Chondrocyte (in vitro differentiated cells): ENCODE data around the gene PACS2. TPM values are rescaled to one million over a fixed set of nuclear protein-coding genes. Genes with fewer than 3 reads are reported as not detected.

Experiments used
- DNase-seq: peaks from one replicate; pipeline ENCODE4 v3.0.0; 2021; ENCODE audit warnings: mixed read lengths, low spot score
- H3K27ac Mint-ChIP-seq: one replicate; pipeline ENCODE4 v1.8.0; 2021; ENCODE audit warnings: mild to moderate bottlenecking, moderate library complexity, mixed read lengths; ENCODE audit not compliant: unreplicated experiment
- H3K27me3 Mint-ChIP-seq: 2 replicates; pipeline ENCODE4 v1.8.0; 2021; ENCODE audit warnings: low read depth, mixed read lengths
- H3K36me3 Mint-ChIP-seq: 2 replicates; pipeline ENCODE4 v1.8.0; 2021; ENCODE audit warnings: low read depth, mixed read lengths
- H3K4me1 Mint-ChIP-seq: 2 replicates; pipeline ENCODE4 v1.8.0; 2021; ENCODE audit warnings: low read depth, mild to moderate bottlenecking, mixed read lengths
- H3K4me3 Mint-ChIP-seq: one replicate; pipeline ENCODE4 v1.8.0; 2021; ENCODE audit warnings: mild to moderate bottlenecking, moderate library complexity, mixed read lengths; ENCODE audit not compliant: unreplicated experiment
- H3K9me3 Mint-ChIP-seq: 2 replicates; pipeline ENCODE4 v1.8.0; 2021; ENCODE audit warnings: low read depth, mixed read lengths
- CTCF ChIP-seq: fragments of 200-600 bp; sonication (generic); IDR thresholded peaks from 2 replicates; pipeline ENCODE4 v1.5.0; 2021; ENCODE audit warnings: antibody characterized with exemption, mild to moderate bottlenecking, moderate library complexity
- total RNA-seq: library from RNA; stranded (reverse); gene quantifications from 3 replicates; pipeline ENCODE4 v1.2.1, GENCODE V29; 2021

Gene PACS2
- total RNA-seq, 1 donor from 2014 or later: 82.6 TPM

GRCh38 chr14:105414456-105415371, 100.2 kb downstream of the PACS2 start:
- no peak for DNase-seq
- H3K36me3 Mint-ChIP-seq: no peaks in the 10 kb centered on the region

GRCh38 chr14:105415481-105416428, 101.2 kb downstream of the PACS2 start:
- Mint-ChIP-seq H3K27ac (no peak overlapping the region), H3K4me1 (peaks cover 22% of the 10 kb centered on the region), H3K36me3 (no peaks in the 10 kb centered on the region), H3K9me3 (no peaks in the 10 kb centered on the region), H3K4me3 (peak overlapping the region; percentile 62), H3K27me3 (no peaks in the 10 kb centered on the region)
- TF ChIP-seq CTCF: no peak
- no peak for DNase-seq

More at GRCh38 chr14:105414456-105415371, 100.2 kb downstream of the PACS2 start:
- Mint-ChIP-seq H3K9me3 (no peaks in the 10 kb centered on the region), H3K4me1 (peaks cover 22% of the 10 kb centered on the region), H3K27me3 (no peaks in the 10 kb centered on the region), H3K27ac (no peak overlapping the region), H3K4me3 (peak overlapping the region; percentile 62)
- TF ChIP-seq CTCF: peak; percentile 85

- H3K36me3 Mint-ChIP-seq: no peaks in the 10 kb centered on the region
- no peaks in the 10 kb centered on the region for H3K27me3 Mint-ChIP-seq
These were observed 102.1 kb downstream of the PACS2 start for GRCh38 chr14:105416671-105417070.

GRCh38 chr14:105417690-105418121, 103.2 kb downstream of the PACS2 start:
- no peak overlapping the region for H3K27ac Mint-ChIP-seq
- DNase-seq: no peak
- H3K36me3 Mint-ChIP-seq: no peaks in the 10 kb centered on the region
- H3K4me3 Mint-ChIP-seq: no peak overlapping the region
- H3K27me3 Mint-ChIP-seq: no peaks in the 10 kb centered on the region
- no peak for TF ChIP-seq CTCF
- H3K4me1 Mint-ChIP-seq: peaks cover 37% of the 10 kb centered on the region
- no peaks in the 10 kb centered on the region for H3K9me3 Mint-ChIP-seq

More at GRCh38 chr14:105416671-105417070, 102.1 kb downstream of the PACS2 start:
- Mint-ChIP-seq H3K9me3 (no peaks in the 10 kb centered on the region), H3K27ac (no peak overlapping the region), H3K4me1 (peaks cover 29% of the 10 kb centered on the region), H3K4me3 (no peak overlapping the region)
- DNase-seq: no peak
- TF ChIP-seq CTCF: no peak
